GM12878 (cell line): ENCODE data around the gene ARHGAP6.

Source experiments
- CHD1 ChIP-seq: IDR thresholded peaks from 2 replicates; pipeline ENCODE4 v1.6.1; 2012; ENCODE audit warnings: low read depth, low read length, improper control_type of control experiment
- DPF2 ChIP-seq: fragments of 450-650 bp; IDR thresholded peaks from 2 replicates; pipeline ENCODE4 v1.6.1; 2017; ENCODE audit warnings: mild to moderate bottlenecking
- EED ChIP-seq: sonication (generic); IDR thresholded peaks from 2 replicates; pipeline ENCODE4 v1.6.1; 2016; ENCODE audit warnings: antibody characterized with exemption, low read depth
- EZH2 ChIP-seq: IDR thresholded peaks from 2 replicates; pipeline ENCODE4 v1.6.1; 2012; ENCODE audit warnings: low read depth, mild to moderate bottlenecking, control low read depth, inconsistent platforms, low read length, borderline replicate concordance; ENCODE audit not compliant: control insufficient read depth
- IKZF2 ChIP-seq, 2 experiments: fragments of 450-650 bp; IDR thresholded peaks; 2 replicates each; pipeline ENCODE4 v1.6.1; 2017; ENCODE audit warnings: mild to moderate bottlenecking in 2 of 2, moderate library complexity in 2 of 2
- NFXL1 ChIP-seq: fragments of 450-650 bp; IDR thresholded peaks from 2 replicates; pipeline ENCODE4 v1.6.1; 2017; ENCODE audit warnings: antibody characterized with exemption, mild to moderate bottlenecking, borderline replicate concordance
- POLR2A ChIP-seq: IDR thresholded peaks from 2 replicates; pipeline ENCODE4 v1.6.1; 2011; ENCODE audit warnings: low read depth, mild to moderate bottlenecking, low read length
- SIN3A ChIP-seq: IDR thresholded peaks from 2 replicates; pipeline ENCODE4 v1.6.1; 2012; ENCODE audit warnings: low read depth, low read length, improper control_type of control experiment
- SP1 ChIP-seq: IDR thresholded peaks from one replicate; pipeline ENCODE4 v1.6.1; 2011; ENCODE audit warnings: low read depth, low read length
- USF2 ChIP-seq: IDR thresholded peaks from 2 replicates; pipeline ENCODE4 v1.6.1; 2011; ENCODE audit warnings: low read depth, low read length, improper control_type of control experiment, borderline replicate concordance
- TF ChIP-seq, protein P1 (sequence below): fragments of 450-650 bp; formaldehyde crosslinking; IDR thresholded peaks from 2 replicates; pipeline ENCODE4 v1.4.0; 2020; ENCODE audit warnings: mild to moderate bottlenecking, moderate library complexity
- TF ChIP-seq, protein P2 (sequence below), 3 experiments: IDR thresholded peaks in 2 of 3; conservative IDR thresholded peaks in 1 of 3; 2 replicates each; pipeline ENCODE4 v1.5.1; 2011; ENCODE audit warnings: low read depth in 3 of 3, low read length in 3 of 3, mild to moderate bottlenecking in 3 of 3, control low read depth in 2 of 3, moderate library complexity in 2 of 3, inconsistent platforms in 1 of 3, mixed read lengths in 1 of 3; ENCODE audit not compliant: control insufficient read depth in 2 of 3, insufficient read depth in 1 of 3; ENCODE audit errors: extremely low read depth in 1 of 3

GRCh38 chrX:11319806-11320520 is 345.8 kb downstream of the ARHGAP6 start:
- TF ChIP-seq DPF2: no peak
- no peak for TF ChIP-seq SP1
- TF ChIP-seq NFXL1: no peak
- TF ChIP-seq POLR2A: no peak
- TF ChIP-seq EZH2: no peak
- TF ChIP-seq CHD1: no peak
- TF ChIP-seq, protein P1, sequence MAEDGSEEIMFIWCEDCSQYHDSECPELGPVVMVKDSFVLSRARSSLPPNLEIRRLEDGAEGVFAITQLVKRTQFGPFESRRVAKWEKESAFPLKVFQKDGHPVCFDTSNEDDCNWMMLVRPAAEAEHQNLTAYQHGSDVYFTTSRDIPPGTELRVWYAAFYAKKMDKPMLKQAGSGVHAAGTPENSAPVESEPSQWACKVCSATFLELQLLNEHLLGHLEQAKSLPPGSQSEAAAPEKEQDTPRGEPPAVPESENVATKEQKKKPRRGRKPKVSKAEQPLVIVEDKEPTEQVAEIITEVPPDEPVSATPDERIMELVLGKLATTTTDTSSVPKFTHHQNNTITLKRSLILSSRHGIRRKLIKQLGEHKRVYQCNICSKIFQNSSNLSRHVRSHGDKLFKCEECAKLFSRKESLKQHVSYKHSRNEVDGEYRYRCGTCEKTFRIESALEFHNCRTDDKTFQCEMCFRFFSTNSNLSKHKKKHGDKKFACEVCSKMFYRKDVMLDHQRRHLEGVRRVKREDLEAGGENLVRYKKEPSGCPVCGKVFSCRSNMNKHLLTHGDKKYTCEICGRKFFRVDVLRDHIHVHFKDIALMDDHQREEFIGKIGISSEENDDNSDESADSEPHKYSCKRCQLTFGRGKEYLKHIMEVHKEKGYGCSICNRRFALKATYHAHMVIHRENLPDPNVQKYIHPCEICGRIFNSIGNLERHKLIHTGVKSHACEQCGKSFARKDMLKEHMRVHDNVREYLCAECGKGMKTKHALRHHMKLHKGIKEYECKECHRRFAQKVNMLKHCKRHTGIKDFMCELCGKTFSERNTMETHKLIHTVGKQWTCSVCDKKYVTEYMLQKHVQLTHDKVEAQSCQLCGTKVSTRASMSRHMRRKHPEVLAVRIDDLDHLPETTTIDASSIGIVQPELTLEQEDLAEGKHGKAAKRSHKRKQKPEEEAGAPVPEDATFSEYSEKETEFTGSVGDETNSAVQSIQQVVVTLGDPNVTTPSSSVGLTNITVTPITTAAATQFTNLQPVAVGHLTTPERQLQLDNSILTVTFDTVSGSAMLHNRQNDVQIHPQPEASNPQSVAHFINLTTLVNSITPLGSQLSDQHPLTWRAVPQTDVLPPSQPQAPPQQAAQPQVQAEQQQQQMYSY: no peak
- TF ChIP-seq, protein P2, sequence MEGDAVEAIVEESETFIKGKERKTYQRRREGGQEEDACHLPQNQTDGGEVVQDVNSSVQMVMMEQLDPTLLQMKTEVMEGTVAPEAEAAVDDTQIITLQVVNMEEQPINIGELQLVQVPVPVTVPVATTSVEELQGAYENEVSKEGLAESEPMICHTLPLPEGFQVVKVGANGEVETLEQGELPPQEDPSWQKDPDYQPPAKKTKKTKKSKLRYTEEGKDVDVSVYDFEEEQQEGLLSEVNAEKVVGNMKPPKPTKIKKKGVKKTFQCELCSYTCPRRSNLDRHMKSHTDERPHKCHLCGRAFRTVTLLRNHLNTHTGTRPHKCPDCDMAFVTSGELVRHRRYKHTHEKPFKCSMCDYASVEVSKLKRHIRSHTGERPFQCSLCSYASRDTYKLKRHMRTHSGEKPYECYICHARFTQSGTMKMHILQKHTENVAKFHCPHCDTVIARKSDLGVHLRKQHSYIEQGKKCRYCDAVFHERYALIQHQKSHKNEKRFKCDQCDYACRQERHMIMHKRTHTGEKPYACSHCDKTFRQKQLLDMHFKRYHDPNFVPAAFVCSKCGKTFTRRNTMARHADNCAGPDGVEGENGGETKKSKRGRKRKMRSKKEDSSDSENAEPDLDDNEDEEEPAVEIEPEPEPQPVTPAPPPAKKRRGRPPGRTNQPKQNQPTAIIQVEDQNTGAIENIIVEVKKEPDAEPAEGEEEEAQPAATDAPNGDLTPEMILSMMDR (IDR thresholded peaks at IDR 0.05 in 2 of 3, conservative IDR thresholded peaks at IDR 0.05 in 1 of 3; ENCODE audit: control insufficient read depth in 2 of 3, extremely low read depth in 1 of 3, insufficient read depth in 1 of 3, low read depth in 3 of 3, low read length in 3 of 3): no peak
- TF ChIP-seq USF2: no peak
- TF ChIP-seq SIN3A: no peak
- no peak for TF ChIP-seq EED
- TF ChIP-seq IKZF2 (IDR thresholded peaks at IDR 0.05): no peak
